NCI-H774 (cell line): Measurements from ENCODE around the gene KCNJ4.

Experiments
- DNase-seq: peaks from one replicate; lab custom pipeline; 2025; lab: John Stamatoyannopoulos, UW

The KCNJ4 gene

DNA sequence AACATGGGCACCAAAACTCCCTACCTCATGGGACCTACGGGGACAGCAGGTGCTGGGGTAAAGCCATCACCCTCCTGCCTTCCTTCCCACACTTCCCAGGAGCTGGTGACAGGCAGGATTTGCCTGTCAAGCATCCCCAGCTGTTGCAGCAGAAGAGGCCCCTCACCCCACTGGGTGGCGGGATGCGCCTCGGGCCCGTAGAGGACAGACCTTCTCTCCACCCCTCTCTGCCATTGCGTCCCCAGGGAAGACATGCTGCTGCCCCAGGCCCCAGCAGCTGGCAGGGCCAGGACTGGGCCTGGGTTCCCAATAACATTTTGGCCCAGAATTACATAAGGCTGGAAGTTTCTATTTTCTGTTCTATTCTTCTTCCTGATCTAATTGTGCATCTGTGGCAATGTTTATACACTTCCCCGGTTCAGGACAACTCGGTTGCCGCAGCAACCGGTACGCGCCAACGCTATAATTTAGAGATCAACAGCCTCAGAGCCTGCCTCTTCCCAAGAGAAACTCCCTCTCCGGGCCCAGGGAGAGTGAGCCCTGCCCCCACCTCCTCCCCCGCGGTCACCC, 25.4 kb downstream of the KCNJ4 start:
- no peak for DNase-seq

DNA sequence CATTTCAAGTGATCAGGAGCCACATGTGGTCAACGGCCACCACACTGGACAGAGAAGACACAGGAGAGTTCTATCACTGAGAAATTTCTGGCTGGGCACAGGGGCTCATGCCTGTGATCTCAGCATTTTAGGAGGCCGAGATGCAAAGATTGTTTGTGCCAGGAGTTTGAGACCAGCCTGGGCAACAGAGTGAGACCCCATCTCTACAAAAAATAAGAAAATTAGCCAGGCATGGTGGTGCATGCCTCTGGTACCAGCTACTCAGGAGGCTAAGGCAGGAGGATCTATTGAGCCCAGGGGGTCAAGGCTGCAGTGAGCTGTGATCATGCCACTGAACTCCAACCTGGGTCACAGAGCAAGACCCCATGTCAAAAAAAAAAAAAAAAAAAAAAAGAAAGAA, 26.3 kb downstream of the KCNJ4 start:
- DNase-seq, result no peak

DNA sequence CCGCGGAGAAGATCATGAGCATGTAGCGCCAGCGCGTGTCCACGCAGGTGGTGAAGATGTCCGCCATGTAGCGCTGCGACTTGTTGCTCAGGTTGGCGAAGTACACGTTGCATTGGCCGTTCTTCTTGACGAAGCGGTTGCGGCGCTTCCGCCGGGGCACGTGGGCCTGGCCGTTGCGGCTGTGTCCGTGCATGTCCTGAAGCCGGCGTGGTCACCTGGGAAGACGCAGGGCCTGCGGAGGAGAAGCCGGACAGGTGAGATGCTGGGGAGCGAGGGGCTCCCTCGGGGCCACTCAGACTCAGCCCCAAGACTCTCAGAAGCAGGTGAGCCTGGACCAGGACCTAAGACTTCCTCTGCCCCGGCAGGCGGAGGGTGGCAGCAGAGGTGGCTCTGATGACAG, 27.1 kb downstream of the KCNJ4 start:
- no peak for DNase-seq

DNA sequence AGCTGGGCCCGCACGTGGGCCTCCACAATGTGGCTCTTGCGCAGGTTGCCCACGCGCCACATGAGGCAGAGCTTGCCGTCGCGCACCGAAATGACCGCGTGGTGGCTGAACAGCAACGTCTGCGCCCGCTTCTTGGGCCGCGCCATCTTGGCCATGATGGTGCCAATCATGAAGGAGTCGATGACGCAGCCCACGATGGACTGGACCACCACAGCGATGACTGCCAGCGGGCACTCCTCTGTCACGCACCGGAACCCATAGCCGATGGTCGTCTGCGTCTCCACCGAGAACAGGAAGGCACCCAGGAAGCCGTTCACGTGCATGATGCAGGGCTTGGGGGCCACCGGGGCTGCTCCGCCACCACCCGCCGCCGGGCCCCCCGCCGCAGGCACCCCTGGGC, 27.5 kb downstream of the KCNJ4 start:
- DNase-seq, result no peak

DNA sequence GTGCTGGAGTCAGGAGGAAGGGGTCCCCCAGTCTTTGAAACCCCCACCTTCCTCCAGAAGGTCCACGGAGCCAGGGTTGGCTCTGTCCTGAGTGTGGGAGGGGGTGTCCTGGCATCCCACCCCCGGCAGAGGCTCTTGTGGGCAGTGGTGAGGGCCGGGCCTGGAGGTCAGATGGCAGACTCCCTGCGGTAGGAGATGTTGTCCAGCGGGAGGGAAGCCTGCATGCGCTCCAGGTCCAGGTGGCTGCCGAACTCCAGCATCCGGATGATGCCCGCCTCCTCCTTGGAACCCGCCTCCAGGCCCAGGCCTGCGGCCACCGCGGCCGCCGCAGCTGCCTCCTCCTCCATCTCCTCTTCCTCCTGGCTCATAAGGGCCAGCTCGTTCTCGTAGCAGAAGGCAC, 28.4 kb downstream of the KCNJ4 start:
- no peak for DNase-seq

DNA sequence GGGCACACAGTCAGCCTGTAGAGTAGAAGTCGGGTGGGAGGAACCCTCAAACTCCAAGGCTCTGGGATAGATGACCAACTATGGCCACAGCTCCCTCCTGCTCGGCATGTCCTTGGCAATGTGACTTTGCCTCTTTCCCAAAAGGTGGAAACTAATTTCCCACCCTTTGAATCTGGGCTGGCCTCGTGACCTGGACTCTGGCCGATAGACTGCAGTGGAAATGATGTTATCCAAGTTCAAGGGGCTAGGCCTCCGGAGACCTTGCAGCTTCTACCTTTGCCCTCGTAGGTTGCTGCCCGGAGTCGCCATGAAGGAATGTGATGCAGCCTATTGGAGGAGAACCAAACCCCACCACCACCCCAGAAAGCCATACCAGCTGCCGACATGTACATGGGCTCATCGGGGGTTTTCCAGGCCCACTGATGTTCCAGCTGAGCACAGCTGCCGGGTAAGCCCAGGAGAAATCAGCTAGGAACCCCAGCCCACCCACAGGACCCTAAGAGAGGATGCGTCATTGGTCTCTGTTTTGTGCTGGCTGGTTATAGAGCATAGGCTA, 30.4 kb downstream of the KCNJ4 start:
- no peak for DNase-seq

DNA sequence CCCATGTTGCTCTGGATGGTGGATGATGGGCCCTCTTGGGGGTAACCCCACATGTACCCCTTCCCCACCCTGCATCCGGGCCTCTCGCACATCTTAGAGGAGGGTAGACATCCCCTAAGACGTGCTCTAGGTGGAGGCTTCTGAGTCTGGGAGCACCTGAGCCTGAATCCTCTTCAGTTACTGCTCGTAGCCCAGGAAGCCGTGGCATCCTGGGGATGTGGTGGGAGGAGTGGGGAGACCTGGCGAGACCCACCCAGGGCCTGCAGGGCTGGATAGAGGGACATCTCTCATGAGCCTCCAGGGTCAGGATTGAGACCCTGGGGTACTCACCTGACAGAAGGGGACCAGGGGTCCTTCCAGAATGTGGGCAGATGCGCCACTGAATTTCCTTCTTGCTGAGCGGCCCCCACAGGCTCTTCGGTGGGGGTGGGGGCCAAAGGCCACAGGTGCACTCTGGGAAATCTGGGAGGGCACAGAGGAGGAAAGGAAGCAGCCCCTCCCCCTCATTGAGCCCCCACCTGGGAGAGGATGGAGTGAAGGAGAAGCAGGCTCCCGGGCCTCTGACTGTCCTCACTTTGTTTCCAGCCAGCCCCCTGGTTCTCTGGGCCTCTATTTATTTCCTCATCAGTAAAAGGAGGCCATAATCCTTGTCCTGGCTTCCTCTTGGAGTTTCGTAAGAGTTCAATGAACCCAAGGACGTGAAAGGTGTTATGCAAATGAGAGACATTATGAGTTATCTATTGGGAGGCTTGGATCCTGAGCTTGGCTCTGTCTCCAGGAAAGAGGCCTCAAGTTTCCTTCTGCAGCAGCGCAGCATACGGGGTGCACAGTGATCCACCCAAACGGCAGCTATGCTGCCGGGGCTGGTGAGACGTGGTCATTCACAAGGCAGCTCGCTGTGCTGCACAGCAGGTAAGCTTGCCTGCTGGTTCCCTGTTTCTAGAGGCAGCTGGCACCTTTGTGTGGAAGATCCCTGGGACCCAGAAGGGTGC, 31.2 kb downstream of the KCNJ4 start:
- DNase-seq, result no peak

DNA sequence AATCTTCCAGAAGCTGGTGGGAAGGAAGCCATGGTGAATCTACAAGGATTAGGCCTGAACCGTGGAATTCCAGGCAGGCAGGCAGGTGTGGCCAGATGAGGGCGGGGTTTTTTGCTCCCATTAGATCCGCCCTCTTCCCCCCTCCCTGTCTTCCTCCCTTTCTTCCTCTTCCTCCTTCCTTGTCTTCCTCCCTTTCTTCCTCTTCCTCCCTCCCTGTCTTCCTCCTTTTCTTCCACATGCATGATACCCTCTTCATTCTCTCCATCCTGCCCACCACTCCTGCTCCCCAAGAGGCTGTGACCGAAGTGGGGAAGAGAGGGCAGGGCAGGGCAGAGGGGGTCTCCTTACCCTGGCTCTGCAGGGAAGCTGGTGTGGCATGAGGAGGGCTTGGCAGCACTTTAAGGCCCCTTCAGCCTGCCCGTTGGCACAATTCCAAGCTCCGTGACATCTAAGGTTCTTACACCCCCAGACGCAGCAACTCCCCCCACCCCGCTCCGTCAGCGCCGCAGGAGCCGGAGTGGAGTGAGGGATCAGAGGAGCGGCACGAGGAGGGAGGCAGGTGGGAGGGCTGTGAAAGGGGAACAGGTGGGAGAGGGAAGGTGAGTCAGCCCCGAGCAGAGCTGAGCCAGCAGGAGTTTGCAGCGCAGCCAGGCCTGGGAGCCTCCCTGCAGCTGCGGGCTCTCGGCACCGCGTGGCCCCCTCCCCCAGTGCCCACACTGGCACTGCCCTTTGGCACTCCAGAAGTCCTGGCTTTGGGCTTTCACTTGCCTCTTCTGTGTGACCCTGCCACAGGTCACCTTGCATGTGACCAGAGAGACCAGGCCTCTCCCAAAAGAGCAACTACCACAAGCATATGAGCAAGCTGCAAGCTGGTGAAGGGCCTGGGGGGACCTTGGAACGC, 32.1 kb downstream of the KCNJ4 start:
- no peak for DNase-seq

DNA sequence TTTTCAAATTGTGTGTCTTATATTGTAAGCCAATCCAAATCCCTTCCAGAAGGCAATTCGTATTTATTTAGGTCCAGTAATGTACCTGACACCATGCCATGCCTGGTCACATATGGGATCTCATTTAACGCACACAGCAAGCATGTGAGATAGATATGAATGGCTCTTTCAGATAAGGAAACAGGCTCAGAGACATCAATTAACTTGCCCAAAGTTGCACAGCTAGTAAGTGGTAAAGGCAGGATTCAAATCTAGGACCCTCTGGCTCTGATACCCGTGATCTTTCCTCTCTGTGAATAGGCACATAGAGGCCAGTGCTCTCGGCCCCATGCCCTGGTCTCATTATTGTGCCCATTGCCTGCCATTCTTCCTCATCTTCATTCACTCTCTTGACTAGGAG, 34.3 kb downstream of the KCNJ4 start:
- DNase-seq, result no peak

DNA sequence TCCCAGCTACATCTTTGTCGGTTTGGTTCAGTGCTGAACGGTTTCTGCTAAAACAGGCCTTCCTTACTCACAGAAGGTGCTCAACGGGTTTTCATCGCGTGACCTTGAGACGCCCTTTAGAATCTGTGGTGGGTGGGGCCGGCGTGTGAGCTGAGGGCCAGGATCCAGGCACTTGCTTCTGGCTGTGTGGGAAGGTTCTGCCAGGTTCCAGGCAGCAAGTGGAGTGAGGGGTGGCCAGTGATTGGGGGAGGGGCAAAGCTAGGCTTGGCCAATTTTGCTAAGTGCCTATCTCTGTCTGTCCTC, 35.2 kb downstream of the KCNJ4 start:
- no peak for DNase-seq

DNA sequence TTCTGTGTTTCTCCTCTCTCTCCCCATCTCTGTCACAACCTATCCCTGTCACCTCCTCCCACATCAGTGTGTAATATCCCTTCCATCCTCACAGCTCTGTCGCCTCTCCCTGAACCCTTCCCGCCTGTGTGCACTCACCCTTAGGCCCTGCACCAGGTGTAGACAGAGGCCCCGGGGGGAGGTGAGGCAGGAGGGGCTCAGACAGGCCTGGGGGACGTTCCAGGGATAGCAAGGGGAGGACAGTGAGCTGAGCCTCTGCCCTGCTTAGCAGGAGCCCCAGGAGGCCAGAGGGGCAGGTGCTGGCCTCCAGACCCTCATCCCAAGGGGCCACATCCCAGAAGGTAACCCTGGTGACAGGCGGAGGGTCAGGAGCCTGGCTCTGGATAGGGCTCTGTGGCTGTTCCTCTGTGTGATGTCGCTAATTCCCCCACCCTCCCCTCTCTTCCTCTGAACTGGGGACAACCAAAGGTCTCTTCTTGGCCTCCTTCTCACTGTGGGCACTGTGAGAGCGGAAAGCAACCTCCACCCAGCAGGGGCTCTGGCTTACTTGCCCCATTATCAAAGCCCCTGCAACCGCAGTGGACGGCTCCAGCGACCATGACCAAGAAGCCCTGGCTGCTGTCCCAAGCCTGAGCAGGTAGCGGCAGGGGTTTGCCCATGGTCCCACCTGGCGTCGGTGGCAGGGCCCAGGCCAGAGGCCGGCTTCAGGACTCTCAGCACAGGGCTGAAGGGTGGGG, 35.7 kb downstream of the KCNJ4 start:
- no peak for DNase-seq

DNA sequence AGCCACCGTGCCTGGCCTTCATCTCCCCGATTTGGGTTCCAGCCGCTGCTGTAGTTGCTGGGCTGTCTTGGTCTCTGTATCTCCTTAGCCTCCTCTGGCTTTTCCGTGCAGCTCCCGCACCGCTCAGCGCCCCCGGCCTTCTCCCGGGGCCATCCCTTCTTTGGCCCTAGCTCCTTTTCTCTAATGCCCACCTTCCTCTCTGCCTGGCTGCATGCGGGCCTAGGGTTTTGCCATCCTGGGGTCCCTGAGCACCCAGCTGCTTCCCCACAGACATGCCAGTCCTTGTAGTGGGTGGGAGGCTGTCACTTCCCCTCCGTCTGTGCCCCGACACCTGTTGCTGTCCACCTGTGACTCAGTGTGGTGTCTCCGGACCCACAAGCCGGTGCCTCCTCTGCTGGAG, 36.4 kb downstream of the KCNJ4 start:
- no peak for DNase-seq

DNA sequence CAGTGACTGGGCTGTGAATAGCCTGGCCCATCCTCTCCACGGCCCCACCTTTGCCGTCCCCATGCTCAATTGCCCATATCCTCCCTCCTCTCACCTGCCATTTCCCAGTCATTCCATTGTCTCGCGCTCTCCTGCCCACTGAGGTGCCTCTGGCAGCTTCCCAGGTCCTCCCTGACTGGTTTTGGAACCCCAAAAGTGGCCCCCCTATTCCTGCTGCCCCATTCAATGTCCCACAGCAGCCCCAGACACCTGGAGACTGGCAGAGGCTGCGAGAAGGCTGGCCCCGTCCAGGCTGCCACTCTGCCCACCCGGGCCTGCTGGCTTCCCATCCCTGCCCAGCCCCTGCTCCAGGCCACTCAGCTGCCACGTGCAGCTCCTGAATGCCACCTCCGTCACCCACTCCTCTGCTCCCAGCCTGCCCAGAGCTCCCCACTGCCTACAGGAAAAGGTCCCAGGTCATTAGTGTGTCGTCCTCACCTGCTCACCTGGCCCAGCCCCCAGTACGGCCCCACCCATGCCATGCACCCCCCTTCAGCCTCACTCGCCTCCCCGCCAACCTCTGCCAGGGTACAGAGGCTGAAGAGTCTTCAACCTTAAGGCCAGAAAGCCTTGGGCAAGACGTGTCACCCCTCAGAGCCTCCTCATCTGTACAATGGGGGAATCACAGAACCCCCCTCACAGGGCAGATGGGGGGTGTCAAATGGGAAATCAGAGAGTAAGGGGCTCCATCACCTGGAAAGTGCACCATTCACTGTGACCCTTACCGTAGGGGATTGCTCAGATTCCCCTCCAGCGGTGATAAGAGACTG, 37.5 kb downstream of the KCNJ4 start:
- DNase-seq, result no peak

DNA sequence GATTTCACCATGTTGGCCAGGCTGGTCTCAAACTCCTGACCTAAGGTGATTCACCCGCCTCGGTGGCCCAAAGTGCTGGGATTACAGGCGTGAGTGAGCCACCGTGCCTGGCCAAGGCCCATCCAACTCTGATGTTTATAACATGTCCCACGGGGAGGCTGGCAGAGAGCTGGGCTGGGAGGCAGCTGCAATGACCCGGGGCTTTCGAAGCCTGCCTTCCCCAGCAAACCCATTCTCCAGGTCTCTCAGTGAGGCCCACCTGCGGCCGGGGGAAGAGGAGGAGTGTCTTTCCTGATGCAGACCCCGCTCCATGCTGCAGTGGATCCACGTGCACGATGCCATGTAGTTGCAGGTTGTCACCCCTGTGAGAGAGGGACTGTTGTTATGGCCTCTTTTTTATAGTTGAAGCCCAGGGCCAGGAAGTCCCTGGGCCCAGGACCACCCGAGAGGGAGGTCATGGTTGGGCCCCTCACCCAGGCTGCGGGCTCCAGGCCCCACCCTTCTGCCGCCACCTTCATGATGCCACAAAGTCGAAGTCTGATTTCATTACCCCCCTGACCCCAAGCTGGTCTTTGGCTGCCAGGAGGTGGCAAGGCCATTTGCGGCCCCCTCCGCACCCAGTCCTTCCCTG, 38.3 kb downstream of the KCNJ4 start:
- DNase-seq, result no peak

DNA sequence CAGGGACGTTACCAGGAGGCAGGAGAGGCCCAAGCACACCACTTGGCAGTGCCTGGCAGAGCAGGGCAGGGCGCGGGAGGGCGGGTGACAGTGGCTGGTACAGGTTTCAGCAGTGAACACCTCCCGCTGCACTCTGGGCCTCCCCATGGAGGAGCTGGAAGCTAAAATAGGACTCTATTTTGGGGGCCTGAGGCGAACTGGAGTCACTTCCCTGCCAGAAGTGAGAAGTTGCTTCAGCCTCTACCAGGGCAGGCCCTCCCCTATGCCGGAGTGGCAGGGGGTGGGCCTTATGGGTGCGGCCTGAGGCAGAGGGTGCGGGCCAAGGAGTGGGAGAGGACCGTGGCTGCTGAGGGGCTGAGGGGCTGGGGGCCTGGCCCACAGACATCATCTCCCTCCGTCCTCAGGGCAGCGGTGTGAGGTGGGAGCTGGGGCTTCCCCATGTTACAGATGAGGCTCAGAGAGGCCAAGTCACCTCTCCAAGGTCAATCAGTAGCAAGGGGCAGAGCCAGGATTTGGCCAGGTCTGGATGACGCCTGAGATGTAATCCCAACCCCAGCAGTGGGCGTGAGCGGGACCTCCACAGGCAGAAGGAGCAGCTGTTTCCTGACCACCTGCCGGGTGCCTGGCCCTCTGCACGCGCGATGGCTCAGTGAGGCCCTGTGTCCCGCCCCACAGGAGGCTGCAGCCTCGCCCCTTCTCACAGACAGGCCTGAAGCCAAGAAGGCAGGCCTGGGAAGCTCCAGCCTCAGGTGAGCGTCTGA, 39.3 kb downstream of the KCNJ4 start:
- DNase-seq, result no peak

DNA sequence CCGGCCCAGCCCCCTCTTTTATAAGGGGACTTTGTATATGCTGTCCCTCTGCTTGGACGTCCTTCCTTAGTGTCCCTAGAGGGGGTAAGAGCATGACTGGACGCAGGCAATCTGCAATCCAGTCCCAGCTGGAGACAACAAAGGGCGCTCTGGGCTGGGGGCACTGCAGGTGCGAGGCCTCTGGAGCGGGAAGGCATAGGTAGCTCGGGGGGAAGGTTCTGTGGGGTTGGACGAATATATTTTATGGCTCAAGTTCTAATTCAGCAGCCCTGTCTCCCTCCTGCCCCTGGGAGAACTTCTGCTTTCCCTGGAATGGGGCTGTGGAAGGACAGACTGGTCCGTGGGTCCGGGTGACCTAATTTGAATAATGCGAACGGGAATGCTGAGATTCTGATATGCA, 40.0 kb downstream of the KCNJ4 start:
- no peak for DNase-seq

DNA sequence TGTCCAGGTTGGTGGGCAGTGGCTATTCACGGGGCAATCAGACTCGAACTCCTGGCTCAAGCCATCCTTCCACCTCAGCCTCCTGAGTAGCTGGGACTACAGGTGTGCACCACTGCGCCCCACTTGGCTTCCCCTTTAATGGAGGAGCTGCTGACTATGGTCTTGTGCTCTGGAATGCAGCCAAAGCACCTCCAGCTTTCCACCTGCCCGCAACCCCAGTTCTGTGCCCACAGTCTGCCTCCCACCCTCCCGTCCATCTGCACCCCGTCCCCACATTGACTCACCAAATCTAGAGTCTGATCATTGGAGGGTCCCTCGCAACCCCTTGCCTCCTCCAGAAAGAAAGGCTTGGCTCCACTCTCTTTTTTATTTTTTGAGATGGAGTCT, 41.0 kb downstream of the KCNJ4 start:
- no peak for DNase-seq

DNA sequence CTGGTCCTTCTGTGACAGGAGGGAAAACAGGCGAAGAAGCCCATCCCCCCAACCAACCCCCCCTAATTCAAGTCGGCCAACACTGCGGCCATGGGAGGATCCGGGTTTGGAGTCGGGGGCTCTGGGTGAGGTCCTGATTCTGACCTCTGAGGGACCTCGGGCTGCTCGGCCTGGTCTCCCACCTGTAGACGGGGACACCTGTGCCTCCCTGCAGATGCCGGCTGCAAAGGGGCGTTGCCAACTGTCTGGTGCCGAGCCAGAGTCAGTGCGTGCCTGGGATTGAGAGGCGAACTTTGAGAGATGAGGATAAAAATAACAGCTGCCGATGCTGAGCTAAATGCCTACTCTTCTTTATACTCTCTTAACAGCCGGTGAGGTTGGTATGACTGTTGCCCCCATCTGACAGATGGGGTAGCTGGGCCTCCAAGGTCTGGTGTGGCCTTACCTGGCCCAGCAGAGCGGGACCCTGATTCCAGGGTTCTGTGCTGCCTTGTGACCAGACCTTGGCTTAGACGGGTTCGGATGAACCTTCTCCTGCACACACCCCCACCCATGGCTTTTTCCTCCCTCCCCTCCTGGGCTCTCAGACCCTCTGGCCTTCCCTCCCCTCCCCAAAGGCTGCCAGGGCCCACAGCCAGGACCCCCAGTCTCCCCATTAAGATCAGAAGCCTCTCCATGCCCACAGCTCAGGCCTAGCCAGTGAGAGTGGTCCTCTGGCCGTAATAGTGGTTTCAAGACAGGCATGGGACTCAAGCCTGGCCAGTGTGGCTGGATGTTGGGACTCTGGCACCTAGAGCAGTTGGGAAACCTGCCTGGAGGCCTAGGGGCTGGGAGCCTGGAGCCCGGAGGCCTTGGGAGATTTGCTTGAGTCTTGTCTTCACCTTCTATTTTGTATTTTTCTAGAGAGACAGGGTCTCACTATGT, 41.7 kb downstream of the KCNJ4 start:
- peak; percentile 4 for DNase-seq
